A172 (cell line): Measurements from ENCODE around the gene KCNMA1. TPM values are rescaled to one million over a fixed set of nuclear protein-coding genes. Genes with fewer than 3 reads are reported as not detected.

Experiments used
- DNase-seq: peaks from one replicate; pipeline ENCODE4 v3.0.0-alpha.2; 2015; ENCODE audit warnings: low spot score
- total RNA-seq: library from RNA; depleted of rRNA; stranded (reverse); fragments of >200 nt; shearing (Covaris generic); gene quantifications from 2 replicates; pipeline ENCODE4 v1.2.3, GENCODE V29; 2014

KCNMA1 gene
- total RNA-seq, 1 experiment from 2014 or later, result 50.7 TPM

DNA sequence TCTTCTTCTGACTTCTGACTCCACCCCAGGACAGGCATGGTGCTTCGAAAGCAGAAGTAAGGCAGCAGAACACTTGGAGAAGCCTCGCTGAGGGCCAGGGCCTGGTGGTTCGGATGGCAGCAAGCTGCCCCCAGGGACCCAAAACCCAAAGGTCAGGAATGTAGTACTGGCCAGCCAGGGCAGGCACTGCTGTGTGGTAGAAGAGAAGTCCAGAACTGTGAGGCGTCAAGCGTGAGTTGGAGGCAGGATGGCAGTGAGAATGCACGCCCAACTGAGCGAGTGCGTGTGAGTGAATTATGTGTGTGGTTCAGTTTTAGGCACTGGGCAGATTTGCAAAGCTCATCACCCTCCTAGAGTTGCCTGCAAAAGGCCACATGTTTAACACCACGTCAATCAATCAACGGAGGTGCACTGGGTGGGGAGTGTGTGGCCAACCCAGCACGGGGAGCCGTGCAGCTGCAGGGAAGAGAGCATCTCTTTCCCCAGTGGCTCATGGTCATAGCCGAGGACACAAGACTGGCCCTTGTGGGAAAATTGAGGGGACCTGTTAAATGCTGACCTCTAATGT, 144.3 kb downstream of the KCNMA1 start:
- no peak for DNase-seq

DNA sequence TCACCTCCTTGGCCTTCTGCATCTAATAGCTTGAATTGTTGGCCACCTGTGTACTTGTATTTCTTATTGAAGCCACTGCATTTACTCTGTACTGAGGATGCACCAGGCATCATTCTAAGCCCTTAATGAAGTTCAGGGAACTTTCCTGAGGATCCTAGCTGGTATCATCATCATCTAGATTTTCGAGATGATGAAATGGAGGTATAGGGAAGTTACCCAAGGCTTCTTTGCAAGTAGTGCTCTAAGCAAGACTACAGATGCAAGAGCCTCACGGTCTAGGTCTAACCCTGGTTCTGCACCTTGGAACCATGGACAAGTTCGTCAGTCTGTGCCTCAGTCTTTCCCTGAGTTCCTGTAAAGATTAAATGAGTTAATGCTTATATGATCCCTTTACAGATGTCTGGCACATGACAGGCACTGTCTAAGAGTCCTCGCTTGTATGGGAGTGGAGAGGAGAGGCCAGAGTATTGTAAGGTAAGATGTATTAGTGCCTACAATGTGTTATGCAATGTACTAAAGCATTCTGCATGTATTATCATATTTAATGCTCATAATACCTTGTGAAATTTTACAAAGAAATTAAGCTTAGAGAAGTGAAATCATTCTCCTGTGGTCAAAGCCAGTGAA, 145.1 kb downstream of the KCNMA1 start:
- DNase-seq, result no peak

DNA sequence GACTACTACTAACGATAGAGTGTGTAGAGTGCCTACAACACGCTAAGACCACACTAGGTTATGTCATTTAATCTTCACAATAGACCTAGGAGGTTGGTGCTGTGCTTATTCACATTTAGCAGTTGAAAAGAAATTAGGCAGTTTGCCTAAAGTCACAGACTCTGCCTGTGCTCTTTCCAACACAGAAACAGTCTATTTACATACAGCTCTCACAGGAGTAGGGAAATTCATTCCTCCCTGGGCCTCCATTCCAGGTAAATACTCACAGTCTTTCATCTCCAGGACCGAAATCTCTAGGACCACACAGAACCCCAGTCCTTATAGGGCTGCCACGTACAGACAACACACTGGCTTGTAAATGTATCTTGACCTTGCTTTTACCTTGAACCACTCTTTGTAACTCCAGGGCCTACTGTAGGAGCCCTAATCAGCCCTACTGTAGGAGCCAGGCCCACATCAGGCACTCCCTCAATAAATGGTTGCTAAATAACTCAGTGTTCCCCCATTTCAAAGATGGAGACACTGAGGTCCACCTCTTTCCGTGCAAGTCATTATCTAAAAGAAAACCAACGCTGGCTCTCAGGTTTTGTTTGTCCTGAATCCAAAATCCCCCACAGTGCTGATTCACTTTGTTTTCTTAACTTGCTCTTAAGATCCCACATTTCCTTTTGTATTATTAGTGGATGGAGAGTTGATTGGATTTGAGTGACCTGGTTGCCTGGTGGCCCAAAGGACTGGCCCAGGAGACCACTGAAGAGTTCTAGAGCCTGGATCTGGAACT, 146.9 kb downstream of the KCNMA1 start:
- peak; percentile 21 for DNase-seq

DNA sequence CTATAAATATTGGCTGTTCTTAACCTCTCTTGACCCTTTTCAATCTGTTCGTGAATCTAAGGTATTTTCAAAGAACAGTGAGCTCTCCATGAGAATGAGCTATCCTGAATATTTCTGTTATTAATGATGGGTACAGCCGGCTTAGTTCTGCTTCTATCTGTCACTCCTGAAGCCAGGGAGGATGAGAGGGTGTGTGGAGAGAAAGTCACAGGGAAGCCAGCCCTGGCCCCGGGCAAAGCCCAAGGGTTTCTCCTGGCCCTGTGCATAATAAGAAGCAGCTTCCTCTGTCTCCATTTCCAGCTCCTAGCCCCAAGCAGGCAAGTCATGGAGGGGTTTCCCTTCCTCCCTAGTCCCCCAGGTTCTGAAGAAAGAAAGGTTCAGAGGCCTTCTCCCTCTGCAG, 151.1 kb downstream of the KCNMA1 start:
- DNase-seq, result no peak

DNA sequence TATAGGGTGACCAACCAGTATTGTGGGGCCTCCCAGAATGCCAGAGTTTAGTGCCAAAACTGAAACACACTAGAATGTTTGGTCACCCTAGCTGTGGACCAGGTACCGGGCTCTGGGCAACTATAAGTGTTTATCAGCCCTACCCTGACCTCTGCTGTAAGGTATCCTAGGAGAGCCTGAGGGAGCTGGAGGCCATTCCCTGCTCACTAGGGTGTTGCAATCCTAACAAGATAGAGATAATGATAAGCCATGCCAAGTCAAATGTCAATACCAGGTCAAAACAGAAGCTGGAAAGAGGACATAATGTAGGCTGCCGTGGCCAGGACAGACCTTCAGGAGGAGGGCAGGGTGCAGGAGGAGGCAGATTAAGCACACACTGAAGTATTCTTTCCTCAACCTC, 151.8 kb downstream of the KCNMA1 start:
- no peak for DNase-seq

DNA sequence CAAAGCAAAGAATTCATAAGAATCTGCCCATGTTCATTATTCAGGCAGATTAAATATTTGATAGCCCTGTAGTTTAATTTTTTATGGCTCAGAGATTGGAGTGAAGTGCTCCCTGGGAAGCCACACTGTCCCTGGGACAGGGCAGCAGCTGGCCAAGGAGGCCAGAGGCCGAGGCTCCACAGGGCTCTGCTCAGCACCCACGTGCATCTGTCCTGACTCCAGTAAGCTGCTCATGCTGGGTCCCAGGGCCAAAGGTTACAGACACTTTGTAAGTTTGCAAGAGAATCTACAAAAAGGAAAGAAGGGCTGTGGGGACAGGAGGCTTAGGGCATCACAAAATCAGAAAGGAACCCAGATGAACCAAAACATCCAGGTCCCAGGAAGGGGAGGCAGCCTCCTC, 155.5 kb downstream of the KCNMA1 start:
- DNase-seq, result no peak

DNA sequence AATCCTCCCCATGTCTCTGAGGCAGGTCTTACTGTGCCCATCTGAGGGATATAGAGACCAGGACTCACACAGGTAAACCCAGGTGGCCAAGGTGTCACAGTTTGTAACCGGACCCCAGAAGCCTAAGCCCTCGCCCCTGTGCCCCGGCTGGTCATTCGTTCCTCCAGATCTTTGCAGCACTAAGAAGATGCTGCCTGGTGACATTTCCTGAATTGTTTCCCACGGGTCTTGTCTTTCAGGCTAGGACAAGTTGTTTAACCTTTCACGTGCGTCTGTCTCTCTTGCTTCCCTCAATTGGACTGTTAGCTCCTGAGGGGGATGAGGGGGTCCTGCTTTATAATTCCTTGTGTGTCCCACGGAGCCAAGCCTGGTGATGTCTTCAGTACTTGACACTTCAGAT, 158.0 kb downstream of the KCNMA1 start:
- DNase-seq, result no peak

DNA sequence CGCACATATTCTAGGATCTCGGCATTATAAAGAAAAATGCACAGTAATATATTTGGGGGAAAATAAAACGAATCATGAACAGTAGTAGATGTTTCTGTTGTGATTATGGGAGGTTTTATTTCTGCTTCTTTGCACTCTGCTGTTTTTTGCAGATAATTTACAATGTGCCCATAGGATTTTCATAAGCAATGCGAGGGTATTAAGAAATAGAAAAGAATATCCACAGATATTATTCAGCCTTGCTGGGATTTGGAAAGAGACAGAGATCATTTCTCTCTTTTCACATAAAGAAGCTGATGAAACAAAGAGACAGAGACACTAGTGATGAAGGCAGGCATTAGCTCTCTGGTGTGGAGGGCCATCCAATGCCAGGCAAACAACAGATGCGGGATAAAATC, 158.6 kb downstream of the KCNMA1 start:
- DNase-seq, result no peak

DNA sequence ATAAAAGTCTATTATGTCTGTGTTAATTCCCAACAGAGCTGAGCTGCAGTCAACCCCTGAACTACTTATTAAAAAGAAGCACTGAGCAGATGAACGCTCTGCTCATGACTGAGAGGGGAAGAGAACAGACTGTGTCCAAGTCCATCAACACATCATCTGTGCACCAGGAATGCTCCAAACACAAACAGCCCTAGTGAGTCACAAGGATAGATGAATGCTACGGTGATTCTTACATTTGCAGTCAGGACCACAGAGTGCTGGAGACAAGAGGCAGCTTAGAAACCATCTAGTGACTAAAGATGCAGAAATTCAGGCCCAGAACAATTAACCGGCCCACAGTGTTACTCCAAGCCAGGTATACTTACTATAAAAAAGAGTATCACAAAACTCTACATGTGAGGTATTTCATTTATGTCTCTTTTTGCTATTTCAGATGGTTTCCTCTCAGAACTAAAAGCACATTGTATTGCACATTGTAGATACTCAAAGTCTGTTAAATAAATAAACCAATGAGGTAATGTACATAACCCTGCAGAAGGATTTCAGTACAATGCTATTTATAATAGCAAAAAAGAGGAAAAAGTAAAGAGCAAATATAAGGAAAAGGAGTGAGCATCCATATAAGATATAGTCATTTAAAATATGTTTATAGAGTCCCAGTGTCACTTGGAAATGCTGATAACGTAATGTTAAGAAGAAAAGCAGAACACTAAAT, 159.2 kb downstream of the KCNMA1 start:
- DNase-seq, result peak; percentile 69

DNA sequence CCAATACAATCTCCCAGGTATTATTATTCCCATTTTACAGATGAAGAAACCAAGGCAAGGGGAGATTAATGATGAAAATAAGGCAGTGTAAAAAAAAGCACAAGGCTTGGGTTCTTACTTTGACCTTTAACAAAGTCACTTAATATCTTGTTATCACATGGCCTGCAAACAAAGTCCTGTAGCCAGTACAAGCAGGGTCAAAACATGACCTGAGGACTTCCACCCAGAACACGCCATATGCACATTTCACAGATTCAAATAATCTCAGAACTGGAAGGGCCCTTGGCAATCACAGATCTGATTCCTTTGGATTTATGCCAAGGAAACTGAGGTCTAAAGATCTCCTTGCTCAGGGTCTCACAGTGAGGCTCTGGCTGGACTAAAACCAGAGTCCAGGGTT, 162.1 kb downstream of the KCNMA1 start:
- no peak for DNase-seq

DNA sequence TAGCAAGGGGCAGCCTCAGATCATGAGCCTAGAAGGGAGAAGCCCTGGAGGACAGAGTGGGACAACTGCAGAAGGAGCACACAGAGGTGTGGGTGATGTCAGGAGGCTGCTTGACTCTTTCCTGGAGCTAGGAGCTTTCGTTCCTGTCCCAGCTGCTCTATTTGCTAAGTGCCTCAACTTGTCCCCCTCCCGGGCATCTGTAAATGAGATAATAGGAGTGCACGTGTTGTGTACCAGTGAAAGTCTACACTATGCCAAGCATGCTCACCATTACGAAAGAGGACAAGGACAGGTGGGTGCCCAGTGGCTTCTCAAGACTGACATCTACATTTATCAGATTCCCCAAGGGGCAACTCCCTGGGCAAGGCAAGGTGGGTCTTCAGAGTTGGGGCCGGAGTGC, 162.7 kb downstream of the KCNMA1 start:
- DNase-seq, result no peak

DNA sequence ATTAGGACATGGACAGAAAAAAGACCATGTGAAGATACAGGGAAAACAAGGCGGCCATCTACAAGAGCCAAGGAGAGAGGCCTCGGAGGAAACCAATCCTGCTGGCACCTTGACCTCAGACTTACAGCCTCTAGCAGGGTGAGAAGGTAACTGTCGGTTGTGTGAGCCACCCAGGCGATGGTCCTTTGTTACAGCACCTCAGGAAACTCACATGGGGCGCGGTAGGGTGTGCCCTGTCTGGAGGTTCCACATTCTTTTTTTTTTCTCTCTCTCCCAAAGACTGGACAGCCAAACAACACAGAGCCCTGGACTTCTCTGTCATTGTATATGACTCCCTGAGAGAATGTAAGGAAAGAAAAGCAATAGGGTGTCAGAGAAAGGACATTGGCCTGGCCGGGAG, 163.2 kb downstream of the KCNMA1 start:
- DNase-seq, result no peak

DNA sequence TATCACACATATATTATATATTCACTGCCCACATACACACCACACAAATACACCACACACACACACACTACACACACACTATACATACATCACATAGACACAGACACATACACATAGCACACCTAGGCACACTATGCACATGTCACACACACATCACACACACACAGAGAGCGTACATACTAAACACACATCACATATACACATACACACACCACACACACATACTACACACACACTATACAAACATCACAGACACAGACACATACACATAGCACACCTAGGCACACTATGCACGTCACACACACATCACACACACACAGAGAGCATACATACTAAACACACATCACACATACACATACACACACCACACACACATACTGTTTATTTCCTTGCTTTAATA, 165.5 kb downstream of the KCNMA1 start:
- no peak for DNase-seq

DNA sequence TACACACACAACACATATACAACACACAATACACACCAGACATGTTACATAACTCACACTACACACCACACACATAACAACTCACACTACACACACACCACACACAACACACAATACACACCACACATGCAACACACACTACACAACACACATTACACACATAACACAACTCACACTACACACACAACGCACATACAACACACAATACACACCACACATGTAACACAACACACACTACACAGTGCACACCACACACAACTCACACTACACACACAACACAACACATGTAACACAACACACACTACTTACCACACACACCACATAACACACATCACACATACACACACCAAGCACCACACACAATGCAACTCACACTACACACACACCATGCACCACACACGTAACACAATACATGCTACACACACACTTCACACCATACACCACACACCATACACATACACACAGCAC, 166.5 kb downstream of the KCNMA1 start:
- DNase-seq, result no peak

DNA sequence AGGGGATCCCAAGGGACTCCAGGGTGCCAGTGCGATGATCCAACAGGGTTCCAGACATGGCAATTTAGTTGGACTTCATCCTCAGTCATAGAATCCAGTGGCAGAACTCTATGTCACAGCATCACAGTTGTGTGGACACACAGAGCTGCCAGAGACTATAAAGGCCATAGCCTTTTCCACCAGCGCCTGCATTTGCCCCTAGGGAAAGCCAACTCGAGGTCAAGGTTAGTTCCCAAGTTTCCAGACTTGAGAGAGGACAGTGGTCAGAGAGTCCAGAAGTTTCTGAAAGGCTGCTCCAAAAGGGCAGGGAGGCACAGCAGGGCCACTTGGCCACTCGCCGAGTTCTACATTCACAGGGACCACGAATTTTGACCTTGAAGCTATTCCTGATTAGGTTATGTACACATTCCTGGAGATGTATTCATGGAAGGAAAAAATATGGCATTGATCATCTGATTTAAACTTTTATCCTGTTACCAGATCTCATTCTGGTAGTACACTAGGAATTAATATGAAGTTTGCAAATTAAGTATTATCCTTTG, 170.1 kb downstream of the KCNMA1 start:
- no peak for DNase-seq

DNA sequence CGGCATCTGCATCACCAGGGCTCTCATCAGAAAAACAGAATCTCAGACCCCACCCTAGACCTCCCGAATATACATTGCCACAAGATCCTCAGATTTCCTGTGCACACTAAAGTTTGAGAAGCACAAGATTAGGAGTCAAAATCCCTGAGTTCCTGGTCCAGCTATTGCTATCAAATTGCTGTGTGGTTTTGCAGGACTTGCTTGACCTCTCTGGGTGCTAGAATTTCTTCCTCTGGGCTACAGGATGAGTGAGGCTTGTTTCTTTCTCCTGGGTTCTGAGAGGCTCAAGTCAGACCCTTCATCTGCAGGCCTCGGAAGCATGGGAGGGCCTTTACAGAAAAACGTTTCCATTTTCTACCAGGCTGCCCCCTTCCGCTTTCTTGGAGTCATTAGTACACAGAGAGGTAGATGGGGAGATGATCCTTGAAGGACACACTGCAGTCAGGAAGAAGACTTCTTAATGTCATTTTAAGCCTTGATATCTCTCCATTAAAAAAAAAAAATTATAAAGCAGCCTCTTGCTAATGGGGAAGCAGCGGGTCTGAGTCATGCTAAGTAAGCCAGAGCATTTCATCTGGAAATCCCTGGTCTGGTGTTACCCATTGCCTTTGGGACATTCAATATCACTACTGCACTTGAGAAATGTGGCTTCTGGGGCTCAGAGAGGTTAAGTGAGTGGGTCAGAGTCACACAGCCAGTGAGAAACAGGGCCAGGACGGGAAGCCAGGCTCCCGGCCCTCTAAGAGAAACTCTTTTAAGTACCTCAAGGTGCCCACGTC, 173.5 kb downstream of the KCNMA1 start:
- peak; percentile 27 for DNase-seq

DNA sequence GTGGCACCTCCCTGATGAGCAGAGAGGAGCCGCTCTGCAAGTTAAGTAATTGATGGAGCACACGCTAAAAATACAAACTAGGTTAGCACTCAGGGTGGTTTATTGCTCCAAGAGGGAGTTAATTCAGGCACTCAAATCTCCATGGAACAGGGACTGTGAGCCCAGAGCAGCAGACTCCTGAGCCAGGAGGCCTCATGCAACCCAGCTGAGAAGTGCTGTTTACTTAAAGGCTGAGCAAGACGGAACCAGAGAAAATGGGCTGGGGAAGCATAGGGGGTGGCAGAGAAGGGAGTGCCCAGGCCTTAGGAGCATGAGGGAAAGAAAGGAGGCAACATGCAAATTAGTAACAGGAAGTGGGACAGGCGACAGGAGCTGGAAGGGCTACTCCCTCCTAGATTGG, 174.1 kb downstream of the KCNMA1 start:
- DNase-seq, result no peak

DNA sequence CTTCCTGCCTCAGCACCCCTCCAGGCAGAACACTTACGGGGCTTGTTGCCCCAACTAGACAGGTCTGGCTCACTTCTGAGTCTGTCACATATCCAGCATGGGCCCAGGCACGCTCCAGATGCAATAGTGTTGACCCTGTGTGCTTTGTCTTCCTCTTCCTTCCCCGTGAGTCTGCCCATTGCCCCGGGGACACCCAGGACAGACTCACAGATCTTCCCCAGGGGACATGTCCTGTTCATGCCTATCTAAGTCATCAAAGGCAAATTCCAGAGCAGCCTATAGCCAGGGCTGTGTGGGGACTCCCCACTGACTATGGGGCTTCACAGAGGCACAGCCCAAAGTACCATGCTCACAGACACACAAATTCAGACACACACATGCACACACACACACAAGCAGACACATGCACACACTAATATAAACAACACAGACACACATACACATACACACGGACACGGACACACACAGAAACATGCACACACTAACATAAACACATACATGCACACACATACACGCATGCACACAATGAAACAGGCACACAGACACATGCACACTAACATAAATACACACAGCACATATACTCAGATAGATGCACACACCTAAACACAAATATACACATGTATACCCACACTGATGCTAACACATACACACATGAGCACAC, 175.8 kb downstream of the KCNMA1 start:
- DNase-seq, result no peak

DNA sequence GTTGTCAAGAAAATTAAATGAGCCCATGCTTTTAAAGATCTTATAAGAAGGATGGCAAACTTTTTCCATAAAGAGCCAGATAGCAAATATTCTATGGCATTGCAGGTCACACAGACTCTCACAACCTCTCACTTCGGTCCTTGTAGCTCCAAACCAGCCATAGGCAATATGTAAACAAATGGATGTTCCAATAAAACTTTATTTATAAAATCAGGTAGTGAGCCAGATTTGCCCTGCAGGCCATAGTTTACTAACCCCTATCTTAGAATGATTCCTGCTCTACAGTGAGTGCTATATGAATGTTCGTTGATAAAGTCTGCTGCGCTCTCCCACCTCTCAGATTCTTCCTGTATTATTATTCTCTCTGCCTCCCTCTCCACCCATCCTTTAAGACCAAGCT, 177.7 kb downstream of the KCNMA1 start:
- no peak for DNase-seq

DNA sequence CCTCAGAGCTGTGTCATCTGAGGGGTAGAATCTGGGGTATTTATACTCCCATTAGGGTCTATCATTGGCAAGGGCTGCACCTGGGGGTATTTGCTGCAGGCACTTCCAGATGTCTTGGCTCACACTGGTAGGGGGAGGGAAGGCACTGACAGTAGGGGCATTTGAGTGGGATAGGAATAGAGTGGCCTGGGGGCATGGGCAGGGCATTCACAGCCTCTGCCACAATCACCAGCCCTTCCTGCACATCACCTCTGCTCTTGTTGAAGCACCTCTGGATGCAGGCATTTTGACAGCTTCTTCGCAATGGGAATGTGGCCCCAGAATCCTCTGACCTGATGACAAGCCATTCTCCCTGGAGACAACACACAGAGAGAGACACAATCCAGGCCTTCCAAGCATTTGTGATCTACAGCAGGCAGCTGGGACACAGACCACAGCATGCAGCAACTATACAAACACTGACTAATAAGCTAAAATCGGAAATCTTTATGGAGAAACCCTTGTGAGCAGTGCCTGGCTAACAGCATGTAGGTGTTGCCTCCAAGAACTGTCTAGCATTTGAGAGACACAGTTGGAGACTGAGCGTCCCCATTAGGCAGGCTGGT, 178.5 kb downstream of the KCNMA1 start:
- no peak for DNase-seq

DNA sequence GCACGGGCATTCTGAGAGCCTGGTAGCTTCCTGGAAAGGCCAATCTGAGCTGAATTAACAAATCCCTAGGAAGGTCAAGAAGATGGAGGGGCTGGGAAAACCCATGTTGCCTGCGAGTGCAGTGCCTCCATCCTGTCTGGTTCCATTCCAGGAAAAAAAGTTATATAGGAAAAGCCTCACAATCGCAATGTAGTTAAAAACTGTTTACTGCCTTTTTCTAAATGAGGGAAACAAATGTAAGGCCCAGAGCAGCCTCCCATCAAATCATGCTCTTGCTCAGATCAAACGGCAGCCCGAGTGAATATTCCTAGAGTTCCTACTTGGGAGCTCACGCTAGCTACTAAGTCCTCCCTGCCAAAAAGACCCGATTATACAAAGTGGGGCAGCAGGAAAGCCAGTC, 179.9 kb downstream of the KCNMA1 start:
- no peak for DNase-seq
